Measurements from ENCODE around the gene SEPSECS.

GRCh38 chr4:25198713-25199112 lies 38.5 kb upstream of the SEPSECS start:
- no peak for TF ChIP-seq CTCF (IDR thresholded peaks at IDR 0.05)
- TF ChIP-seq POLR2AphosphoS5 (IDR thresholded peaks at IDR 0.05; ENCODE audit: low read depth, low read length) = no peak

All from Panc1 (cell line).